Neutrophil (primary cell): ENCODE measurements around the gene CERT1.

Experiments used
- H3K27ac ChIP-seq: fragments of 200-600 bp; sonication (generic); 2 replicates; pipeline ENCODE4 v1.5.1; 2016; ENCODE audit warnings: mild to moderate bottlenecking, moderate library complexity
- H3K27me3 ChIP-seq: fragments of 200-600 bp; sonication (generic); 2 replicates; pipeline ENCODE4 v1.6.0; 2016; ENCODE audit warnings: mild to moderate bottlenecking
- H3K36me3 ChIP-seq: fragments of 200-600 bp; sonication (generic); 2 replicates; pipeline ENCODE4 v1.5.1; 2017
- H3K4me1 ChIP-seq, 2 experiments: fragments of 200-600 bp in 1 of 2; sonication (generic) in 1 of 2; 1 replicate in 1 of 2; 2 replicates in 1 of 2; pipeline versions ENCODE4 v1.5.1 to v1.6.1; 2013 to 2016; ENCODE audit warnings: low read depth in 1 of 2, low read length in 1 of 2, mild to moderate bottlenecking in 1 of 2, moderate library complexity in 1 of 2; ENCODE audit not compliant: control insufficient read depth in 1 of 2, insufficient read depth in 1 of 2
- H3K4me3 ChIP-seq, 2 experiments: fragments of 200-600 bp in 1 of 2; sonication (generic) in 1 of 2; 1 replicate in 1 of 2; 2 replicates in 1 of 2; pipeline ENCODE4 v1.5.1; 2013 to 2016; ENCODE audit warnings: low read depth in 1 of 2, low read length in 1 of 2, mild to moderate bottlenecking in 1 of 2, moderate library complexity in 1 of 2
- H3K9me3 ChIP-seq: fragments of 200-600 bp; sonication (generic); 2 replicates; pipeline ENCODE4 v1.5.1; 2016
- TF ChIP-seq, protein P1 (sequence below): fragments of 200-600 bp; sonication (generic); IDR thresholded peaks from 2 replicates; pipeline ENCODE4 v1.5.1; 2016; ENCODE audit warnings: antibody characterized with exemption

CERT1 gene

DNA sequence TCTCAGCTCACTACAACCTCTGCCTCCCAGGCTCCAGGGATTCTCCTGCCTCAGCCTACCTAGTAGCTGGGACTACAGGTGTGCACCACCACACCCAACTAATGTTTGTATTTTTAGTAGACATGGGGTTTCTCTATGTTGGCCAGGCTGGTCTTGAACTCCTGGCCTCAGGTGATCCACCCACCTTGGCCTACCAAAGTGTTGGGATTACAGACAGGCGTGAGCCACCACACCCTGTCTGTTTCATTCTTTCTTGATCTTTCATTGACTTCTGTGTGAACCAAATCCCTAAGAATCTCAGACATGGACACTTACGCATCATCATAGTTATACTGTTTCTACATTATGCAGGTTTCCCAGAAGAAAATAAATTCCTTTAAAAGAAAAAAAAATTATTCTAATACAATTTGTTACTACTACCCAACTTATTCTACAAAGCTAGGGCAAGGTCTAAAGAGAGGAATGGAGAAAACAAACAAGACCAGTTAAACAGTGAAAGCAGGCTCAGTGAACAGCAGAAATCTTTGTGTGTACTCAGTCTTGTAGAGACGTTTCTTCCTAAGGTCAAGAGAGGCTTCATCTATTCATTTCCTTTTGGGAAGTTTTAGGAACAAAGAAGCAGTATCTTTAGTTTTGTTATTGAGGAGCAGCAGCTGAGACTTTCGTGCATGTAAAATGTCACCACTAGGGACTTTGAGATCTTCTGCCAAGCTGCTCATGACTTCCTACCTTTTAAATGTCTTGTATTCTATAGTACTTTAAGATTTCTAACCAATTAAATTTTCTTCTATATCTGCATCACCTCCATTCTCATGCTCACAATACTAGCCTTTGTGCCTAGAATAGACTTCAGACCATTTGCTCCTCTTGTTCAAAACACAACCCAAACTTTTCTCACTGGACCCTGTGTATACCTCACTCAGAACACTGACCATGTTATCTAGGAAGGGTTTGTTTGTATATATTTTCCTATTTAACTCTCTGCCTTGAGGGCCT, 180.0 kb downstream of the CERT1 start:
- H3K4me3 ChIP-seq = no peak overlapping the region
- H3K9me3 ChIP-seq = no peaks in the 10 kb centered on the region
- peaks cover 10 to 11% of the 10 kb centered on the region in 2 experiments for H3K4me1 ChIP-seq
- TF ChIP-seq, protein P1, sequence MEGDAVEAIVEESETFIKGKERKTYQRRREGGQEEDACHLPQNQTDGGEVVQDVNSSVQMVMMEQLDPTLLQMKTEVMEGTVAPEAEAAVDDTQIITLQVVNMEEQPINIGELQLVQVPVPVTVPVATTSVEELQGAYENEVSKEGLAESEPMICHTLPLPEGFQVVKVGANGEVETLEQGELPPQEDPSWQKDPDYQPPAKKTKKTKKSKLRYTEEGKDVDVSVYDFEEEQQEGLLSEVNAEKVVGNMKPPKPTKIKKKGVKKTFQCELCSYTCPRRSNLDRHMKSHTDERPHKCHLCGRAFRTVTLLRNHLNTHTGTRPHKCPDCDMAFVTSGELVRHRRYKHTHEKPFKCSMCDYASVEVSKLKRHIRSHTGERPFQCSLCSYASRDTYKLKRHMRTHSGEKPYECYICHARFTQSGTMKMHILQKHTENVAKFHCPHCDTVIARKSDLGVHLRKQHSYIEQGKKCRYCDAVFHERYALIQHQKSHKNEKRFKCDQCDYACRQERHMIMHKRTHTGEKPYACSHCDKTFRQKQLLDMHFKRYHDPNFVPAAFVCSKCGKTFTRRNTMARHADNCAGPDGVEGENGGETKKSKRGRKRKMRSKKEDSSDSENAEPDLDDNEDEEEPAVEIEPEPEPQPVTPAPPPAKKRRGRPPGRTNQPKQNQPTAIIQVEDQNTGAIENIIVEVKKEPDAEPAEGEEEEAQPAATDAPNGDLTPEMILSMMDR = no peak
- no peak overlapping the region for H3K27ac ChIP-seq
- H3K36me3 ChIP-seq = no peaks in the 10 kb centered on the region
- H3K27me3 ChIP-seq = no peaks in the 10 kb centered on the region

DNA sequence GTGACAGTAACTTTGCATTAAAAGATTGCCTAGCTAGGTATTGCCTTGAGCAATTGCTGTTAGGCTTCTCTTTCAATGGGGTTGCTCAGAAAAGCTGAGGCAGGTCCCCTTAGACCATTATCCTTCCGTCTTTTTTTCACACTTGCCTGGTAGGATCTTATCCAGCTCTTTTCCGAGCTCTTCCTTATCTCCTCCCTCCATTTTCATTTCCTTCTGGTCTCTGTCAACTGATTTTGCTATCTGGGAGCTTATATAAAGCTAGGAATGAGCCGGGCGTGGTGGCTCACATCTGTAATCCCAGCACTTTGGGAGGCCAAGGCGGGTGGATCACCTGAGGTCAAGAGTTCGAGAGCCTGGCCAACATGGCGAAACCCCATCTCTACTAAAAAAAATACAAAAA, 181.0 kb downstream of the CERT1 start:
- peaks cover under 1 to 2% of the 10 kb centered on the region in 2 experiments for H3K4me1 ChIP-seq
- H3K27ac ChIP-seq = no peak overlapping the region
- TF ChIP-seq, protein P1 = no peak
- H3K27me3 ChIP-seq = no peaks in the 10 kb centered on the region
- H3K9me3 ChIP-seq = no peaks in the 10 kb centered on the region
- H3K4me3 ChIP-seq = no peak overlapping the region
- H3K36me3 ChIP-seq = no peaks in the 10 kb centered on the region
